Non-pigmented ciliary epithelial cell (primary cell): ENCODE data around the gene MAPRE2.

Source experiments
- DNase-seq: peaks from one replicate; pipeline ENCODE4 v3.0.0-alpha.2; 2010; ENCODE audit warnings: low read depth

Gene MAPRE2

DNA sequence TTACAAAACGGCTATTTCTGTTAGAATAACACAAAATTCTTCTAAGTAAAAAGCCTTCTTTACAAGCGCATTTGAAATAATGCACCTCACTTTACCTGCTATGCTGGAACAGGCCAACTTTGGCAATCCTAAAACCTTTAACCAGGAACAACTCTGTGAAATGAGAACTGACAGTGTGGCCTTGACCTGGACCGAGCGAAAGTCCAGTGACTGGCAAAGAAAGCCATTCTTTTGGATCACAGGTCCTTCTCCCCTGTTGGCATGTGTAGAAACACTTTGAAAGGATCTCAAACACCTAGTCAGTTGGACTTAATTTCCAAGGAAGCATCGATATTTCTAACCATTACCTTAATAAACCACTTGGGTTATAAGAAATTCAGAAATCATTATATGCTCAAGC is 21.2 kb downstream of the MAPRE2 start:
- no peak for DNase-seq

DNA sequence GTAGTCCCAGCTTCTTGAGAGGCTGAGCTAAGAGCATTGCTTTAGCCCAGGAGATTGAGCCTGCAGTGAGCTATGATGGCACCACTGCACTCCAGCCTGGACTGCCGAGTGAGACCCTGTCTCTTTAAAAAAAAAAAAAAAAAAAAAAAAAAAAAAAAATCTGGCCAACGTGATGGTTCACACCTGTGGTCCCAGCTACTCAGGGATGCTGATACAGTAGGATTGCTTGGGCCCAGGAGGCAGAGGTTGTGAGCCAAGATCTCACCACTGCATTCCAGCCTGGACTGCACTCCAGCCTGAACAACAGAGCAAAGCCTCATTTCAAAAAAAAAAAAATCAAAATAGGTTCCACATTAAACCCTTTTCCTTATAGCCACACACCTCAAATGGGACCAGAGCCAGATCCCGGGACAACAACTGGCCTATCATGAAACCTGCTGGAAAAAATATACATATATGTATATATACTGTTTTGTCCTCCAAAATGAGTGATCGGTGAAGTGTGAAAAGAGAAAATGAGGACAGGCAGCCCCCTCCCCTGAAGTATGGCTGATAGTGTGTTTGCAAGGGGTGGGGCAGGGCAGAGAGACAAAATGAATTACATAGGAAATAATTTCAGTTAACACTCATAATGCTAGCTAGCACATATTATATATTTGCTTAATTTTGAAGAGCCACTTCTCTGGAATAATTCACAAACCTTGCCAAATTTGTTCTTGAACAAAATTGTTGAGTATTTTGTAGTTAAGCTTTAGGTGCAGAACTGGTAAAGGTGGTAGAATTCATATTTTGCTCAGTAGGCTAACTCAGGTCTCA is 22.9 kb downstream of the MAPRE2 start:
- no peak for DNase-seq

DNA sequence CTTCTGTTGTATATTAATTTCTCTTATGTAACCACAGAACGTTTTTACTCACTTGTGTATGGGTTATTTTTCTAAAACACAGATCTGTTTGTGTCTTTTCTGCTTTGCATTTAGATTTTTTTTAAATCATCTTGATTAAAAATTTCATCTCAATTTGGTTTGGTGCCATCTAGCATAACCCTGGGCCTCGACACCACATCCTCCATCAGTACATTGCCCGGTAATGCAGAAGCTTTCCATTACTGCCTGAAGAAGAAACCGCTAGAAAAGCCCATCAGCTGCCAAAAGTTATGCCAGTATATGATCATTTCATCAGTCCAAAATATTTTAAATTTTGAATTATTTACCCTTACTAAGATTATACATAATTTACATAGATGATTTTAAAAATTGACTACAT is 26.2 kb downstream of the MAPRE2 start:
- DNase-seq = no peak

- DNase-seq = no peak
Observed at GRCh38 chr18:35071819-35072247, 30.6 kb downstream of the MAPRE2 start.

- DNase-seq = no peak
Observed at GRCh38 chr18:35072616-35073015, 31.4 kb downstream of the MAPRE2 start.

DNA sequence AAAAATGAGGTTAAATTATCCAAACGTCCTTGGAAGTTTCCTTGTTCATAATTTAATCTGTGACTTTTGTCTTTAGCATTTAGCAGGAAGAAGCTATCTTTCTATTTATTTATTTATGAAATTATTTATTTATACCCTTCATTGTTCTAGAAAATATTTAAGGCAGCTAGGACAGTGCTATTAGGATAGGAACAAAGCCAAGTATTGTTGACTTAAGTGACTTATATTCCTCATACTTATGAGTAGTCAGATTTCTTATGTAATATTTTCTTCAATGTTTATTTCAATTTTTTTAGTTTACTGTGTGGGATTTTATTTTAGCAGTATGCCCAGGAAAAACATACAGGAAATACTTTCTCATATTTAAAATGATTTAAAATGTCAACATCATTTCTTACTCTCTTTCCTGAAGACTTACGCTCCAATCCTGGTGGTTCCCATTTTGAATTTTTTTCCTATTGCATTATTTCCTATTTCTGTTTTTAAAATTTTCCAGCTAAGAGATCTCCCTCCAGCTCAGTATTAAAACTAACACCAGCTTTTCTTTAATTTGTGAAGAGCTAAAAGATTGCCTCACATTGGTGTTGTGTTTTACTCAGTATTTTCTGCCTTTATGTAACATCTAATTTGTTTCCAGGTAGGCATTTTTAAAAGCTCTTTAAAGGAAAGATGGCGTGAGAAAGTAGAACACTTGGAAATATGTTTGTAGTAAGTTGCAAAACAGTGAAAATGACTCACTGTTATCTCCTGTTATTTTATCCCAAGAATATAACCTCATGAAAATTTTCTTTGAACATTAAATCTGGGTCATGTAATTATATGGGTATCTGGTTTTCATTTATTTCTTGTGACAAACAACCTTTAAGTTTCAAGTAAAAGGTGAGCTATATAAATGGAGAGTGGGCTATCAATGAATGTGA is 32.2 kb downstream of the MAPRE2 start:
- DNase-seq = no peak

DNA sequence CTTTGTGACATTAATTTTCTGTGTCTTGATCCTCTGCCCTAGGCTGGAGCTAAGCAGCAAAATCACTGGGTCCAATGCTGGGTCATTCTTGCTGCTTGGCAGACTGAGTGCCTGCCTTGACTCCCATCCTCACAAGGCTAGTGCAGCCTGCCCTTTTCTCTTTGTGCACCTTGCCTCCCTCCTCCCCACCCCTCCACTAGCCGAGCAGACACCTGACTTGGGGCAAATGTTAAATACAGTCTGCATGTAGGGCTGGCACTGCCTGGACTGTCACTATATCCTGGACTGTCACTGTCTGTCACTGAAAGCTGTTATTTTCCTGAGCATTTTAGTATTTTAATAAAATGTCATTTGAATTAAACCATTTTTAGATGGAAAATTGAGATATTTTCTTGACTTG is 33.4 kb downstream of the MAPRE2 start:
- DNase-seq = no peak

- DNase-seq = no peak
Observed at GRCh38 chr18:35075132-35075531, 33.9 kb downstream of the MAPRE2 start.

DNA sequence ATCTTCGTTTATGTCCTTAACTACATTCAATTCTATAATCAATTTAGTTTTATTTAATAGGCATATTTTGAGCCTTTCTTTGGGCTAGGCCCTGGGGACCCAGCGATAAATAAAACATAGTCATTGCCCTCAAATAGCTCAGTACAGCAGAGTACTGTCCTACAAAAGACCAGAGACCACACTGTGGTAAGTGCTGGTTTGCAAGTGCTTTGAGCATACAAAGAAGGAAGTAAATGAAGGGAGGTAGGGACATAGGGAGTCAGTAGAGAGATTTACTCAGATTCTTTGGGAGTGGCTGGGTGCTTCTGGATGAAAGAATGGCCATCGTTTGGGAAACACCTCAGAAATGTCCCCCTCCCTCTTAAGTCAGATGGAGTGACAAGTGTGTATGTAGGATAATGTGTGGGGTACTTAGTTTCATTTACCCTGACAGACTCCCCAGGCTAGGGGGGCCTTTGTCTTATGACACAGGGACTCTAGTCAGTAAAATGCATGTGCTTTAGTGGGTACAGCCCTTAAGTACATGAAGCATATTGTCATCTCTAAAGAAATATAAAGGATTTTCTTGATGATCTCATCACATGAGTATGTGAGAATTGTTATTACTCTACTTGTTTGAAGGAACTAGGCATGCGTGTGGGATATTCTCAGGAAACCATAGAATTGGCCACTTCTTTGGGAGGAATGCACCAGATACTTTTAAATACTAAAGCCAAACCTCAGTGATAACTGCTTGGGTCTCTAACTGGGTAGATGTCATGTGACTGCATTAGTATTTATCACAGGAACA is 35.1 kb downstream of the MAPRE2 start:
- peak; percentile 74 for DNase-seq

DNA sequence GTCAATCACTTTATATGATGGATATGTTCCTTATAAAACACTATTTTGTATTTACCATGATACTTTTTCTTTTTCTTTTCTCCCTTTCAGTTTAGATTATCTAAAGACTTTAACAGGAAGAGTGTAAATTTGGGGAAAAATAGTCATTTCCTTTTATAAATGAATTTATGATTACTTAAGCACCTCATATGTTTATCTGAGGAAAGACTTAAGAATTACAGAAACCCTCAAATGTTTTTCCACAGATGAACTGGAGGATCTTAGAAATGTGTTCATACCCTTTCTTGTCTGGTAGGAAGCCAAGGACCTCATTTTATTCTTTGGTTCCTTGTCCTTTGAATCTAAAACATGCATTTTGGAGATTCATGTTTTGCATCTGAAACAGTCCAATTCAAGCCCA is 36.7 kb downstream of the MAPRE2 start:
- no peak for DNase-seq

- DNase-seq = no peak
Observed at GRCh38 chr18:35080058-35080457, 38.8 kb downstream of the MAPRE2 start.

- DNase-seq = no peak
Observed at GRCh38 chr18:35083174-35083712, 42.0 kb downstream of the MAPRE2 start.

DNA sequence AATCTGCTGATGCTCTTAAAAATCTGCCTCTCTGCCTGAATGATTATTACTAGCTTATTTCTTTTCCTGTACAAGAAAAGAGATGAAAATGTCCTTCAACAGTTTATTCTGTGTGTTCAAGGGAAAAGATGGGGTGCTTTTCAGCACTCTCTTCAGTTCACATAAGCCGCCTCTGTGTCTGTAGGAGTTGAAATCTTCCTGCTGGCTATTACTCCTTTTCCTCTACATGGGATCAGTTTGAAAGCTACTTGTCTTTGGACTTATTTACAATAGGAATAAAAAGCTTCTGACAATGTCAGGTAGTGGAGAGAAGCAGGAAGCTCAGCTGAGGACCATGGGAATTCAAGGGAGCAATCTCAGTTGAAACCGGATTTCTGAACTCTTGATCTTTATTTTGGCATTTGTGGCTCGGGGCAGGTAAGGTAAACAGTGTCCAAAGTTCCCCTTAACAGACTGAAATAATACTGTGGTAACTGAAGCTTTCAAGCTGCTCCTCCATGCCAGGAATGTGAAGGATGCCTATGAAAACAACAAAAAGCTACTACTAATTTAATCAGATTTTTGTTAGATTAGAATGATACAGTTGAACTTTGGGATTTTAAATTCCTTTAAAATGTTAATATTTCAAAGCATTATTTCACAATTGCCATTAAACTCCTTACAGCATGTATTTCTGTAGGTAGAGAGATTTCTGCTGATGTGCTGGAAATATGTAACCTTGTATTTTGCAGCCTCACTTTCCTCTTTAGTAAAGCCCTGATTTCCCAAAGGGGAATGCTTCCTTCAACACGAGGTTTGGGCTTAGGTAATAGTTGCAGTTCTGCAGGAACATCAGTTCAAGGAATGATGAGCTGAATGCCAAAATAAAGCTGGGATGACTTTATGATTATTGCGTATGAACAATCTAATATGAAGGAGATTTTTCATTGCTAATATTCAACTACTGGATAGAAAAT is 43.6 kb downstream of the MAPRE2 start:
- DNase-seq = no peak

DNA sequence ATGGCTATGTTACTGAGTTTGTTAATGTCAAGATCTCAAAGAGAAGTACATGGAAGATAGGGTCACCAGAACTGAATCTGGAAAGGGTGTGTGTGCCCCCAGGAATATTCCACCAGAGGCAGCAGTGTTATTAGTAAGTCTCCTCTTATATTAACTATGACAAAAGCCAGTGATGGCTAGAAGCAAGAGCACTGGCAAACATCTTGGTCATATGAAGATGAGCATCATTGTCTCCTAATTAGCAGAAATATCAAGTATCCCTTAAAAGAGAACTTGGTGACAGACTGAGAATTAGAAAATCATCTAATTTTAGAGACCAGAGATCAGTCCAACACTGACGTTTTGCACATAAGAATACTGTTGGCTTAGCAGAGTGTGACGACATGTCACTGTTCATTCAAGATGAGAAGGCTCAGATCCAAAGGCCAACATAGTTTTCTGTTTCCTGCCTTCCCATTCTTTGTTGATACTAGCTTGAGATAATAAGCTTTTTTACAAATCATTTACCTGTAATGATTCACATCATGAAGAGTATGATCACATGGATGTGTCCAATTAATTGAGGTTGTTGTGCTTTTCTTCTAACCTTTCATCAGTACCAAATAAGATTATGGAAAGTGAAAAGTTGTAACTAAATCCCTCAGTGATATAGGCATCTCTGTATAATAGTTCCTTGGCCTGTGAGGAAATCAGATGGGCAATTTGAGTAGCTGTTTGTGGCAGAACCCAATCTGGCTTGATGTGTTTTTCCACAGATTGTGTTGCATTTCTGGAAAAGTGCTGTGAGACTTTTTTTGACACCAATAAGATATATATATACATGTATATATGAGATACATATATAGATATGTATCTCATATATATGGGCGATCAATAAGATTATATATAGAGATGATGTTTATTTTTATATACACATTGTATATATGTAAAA is 44.5 kb downstream of the MAPRE2 start:
- DNase-seq = no peak

- DNase-seq = no peak
Observed at GRCh38 chr18:35086704-35087103, 45.5 kb downstream of the MAPRE2 start.

DNA sequence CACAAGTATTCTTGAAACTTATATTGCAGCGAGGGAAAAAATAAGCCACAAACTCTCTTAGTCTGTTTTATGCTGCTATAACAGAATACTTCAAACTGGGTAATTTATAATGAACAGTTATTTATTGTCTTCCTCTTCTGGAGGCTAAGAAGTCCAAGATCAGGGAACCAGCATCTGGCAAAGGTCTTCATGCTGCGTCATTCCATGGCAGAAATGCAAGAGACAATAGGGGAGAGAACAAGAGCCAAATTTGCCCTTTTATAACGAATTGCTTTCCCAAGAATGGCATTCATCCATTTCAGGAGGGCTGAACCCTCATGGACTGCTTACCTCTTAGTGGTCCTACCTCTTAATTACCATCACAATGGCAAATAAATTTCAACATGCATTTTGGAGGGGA is 46.5 kb downstream of the MAPRE2 start:
- no peak for DNase-seq

DNA sequence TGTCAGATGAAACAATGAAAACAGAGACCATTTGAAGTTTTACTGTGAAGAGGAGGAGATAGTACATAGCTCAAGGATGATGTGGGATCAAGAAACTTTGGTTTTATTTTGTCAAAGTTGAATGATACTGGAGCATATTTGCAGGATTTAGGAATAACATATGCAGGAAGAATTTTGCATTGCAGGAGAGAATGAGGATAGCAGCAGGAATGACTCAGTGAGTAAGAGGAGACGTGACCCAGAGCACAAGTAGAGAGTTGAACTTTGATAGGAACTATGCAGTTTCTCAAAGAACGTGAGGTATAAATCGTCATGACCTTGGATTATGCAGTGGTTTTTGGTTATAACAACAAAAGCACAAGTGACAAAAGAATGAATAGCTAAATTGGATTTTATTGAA is 47.7 kb downstream of the MAPRE2 start:
- DNase-seq = no peak

GRCh38 chr18:35089382-35089781 is 48.2 kb downstream of the MAPRE2 start:
- no peak for DNase-seq

DNA sequence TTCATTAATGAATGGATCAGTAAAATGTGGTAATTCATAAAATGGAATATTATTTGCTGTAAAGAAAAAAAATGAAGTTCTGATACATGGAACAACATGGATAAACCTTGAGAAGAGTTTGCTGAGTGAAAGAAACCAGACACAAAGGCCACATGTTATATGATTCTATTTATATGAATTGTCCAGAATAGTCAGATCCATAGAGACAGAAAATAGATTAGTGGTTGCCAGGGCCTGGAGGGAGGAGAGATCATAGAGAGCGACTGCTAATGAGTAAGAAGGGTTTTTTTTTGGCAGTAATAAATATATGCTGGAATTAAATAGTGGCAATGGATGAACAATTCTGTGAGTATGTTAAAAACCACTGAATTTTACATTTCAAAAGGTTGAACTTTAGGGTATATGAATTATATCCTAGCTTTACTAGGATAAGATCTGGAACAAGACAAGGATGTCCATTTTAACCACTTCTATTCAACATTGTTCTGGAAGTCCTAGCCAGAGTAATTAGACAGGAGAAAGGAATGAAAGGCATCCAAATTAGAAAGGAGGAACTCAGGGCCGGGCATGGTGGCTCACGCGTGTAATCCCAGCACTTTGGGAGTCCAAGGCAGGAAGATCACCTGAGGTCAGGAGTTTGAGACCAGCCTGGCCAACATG is 48.8 kb downstream of the MAPRE2 start:
- DNase-seq = no peak
